HG02938 (cell line): Measurements from ENCODE around the gene TECTA.

Source experiments
- ATAC-seq: cut with Tn5 transposase; IDR thresholded peaks from one replicate; pipeline ENCODE4 v1.9.1; 2021; ENCODE audit warnings: mild to moderate bottlenecking, moderate library complexity; ENCODE audit not compliant: unreplicated experiment

Gene TECTA, protein sequence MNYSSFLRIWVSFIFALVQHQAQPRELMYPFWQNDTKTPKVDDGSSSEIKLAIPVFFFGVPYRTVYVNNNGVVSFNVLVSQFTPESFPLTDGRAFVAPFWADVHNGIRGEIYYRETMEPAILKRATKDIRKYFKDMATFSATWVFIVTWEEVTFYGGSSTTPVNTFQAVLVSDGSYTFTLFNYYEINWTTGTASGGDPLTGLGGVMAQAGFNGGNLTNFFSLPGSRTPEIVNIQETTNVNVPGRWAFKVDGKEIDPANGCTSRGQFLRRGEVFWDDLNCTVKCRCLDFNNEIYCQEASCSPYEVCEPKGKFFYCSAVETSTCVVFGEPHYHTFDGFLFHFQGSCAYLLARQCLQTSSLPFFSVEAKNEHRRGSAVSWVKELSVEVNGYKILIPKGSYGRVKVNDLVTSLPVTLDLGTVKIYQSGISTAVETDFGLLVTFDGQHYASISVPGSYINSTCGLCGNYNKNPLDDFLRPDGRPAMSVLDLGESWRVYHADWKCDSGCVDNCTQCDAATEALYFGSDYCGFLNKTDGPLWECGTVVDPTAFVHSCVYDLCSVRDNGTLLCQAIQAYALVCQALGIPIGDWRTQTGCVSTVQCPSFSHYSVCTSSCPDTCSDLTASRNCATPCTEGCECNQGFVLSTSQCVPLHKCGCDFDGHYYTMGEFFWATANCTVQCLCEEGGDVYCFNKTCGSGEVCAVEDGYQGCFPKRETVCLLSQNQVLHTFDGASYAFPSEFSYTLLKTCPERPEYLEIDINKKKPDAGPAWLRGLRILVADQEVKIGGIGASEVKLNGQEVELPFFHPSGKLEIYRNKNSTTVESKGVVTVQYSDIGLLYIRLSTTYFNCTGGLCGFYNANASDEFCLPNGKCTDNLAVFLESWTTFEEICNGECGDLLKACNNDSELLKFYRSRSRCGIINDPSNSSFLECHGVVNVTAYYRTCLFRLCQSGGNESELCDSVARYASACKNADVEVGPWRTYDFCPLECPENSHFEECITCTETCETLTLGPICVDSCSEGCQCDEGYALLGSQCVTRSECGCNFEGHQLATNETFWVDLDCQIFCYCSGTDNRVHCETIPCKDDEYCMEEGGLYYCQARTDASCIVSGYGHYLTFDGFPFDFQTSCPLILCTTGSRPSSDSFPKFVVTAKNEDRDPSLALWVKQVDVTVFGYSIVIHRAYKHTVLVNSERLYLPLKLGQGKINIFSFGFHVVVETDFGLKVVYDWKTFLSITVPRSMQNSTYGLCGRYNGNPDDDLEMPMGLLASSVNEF (N-terminal part only)

DNA sequence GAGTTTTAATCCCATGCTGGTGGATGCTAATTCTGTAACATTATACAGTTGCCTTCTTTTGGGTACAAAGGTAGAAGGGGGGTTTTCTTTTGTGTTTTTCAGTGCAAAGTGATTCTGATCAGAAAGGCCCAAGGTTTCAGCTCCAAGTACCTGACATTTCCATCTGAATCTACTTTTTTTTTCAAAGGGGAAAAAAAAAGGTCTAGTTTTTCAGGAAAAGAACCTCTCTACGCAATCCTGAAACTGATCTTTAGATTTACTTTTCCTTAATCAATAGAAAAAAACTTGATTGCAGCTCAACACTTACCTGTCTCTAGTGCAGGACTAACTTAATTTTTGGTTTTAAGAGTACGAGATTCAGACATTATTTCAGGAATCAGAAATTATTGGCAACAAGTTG is at the start of gene TECTA:
Gene TECTA (plus strand): TSS at position 301 of the 400 bp plus-strand sequence. CDS start 1,423 bp downstream, outside the sequence.
- no peak for ATAC-seq

DNA sequence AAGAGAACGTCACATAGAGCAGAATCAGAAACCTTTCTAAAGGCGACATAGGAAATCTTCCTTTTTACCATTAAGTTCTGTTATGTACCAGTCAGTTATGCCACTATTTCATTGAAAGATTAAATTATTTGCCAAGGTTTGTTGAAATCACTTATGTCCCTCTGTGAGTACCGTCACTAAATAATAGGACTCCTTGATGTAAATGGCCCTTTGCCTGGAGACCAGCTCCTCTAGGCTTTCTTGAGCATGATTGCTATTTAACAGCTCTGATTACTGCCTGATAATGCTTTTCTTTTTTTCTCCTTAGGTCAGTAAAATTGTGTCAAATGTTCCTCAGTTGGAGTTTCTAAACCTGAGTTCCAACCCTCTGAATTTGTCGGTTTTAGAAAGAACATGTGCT is 47.8 kb upstream of the TECTA start:
- ATAC-seq, result no peak

DNA sequence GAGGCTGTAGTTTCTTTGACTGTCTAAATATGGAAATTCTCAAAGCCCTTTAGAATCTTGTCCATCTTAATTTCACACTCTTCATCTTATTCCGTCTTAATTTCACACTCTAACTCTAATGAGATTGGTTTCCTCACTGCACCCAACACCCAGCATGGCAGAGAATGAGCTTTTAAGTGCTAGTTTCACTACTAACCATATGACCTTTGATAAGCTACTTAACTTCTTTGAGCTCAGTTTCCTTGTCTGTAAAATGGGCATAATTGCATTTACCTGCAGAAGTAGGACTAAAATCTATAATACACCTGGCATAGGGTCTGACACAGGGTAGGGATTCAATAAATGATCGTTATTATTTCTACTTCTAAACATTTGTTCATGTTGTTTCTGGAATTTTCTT is 46.8 kb upstream of the TECTA start:
- no peak for ATAC-seq

DNA sequence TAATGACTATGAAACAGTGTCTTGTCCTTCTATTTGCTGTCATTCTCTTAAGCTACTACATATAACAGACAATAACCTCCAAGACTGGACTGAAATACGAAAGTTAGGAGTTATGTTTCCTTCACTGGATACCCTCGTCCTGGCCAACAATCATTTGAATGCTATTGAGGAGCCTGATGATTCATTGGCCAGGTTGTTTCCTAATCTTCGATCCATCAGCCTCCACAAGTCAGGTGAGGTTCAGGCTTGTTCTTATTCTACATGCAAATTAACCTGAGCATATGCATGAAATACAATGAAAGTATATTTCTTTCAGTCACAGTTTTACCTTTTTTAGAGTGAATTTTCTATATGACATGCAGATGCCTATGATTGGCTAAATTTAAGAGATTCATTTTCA is 46.0 kb upstream of the TECTA start:
- no peak for ATAC-seq

DNA sequence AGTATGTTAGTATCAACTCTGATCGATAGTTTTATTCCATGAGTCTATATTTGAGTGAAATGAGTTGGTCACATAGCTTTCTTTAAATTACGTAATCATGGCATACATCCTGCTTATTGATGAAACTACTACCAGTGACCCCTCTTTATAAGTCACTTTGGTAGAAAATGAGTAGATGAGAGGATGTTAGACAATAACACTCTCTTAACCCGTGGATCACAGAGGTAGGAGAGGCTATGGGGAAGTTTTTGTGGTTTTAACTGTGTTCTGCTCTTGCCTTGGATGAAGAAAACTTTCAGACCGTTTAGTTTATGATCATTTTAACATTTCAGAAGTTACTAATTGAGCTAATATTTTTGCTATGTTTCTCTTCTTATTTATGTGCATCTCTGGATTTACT is 43.1 kb upstream of the TECTA start:
- no peak for ATAC-seq

DNA sequence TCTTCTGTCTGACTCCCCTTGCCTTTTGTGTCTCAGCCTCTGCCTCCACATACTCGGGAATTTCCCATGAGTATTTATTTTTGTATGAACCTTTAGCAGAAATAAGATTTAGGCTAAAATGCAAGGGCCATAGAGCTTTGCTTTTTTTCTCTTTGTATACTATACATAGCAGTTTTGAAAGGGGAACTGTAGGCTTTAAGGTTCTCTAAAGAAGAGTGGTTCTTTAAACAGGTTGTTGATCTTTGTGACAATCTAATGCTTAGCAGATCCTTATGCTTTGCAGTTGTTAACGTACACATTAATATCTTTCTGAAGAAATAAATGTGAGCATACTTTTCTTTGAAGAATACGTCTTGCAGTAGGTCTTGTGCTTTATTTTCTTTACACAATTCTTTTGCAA is 42.1 kb upstream of the TECTA start:
- no peak for ATAC-seq

DNA sequence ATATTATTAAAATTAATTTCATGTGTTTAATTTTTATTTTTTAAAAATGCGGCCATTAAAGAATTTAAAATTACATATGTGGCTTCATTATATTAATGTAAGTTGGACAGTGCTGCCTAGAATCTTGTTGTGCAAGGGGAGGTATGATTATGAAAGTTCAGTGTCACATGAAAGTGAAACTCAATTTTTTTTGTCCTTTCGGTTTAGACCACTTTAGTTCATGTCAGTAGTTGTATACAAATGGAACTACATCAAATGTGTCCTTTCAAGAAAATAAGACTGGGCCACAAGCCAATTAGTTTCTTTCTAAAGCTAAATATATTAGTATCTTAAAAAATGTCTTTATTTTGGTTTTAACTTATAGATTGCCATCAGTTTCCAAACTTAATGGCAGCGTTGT is 41.4 kb upstream of the TECTA start:
- peak; percentile 99 for ATAC-seq

DNA sequence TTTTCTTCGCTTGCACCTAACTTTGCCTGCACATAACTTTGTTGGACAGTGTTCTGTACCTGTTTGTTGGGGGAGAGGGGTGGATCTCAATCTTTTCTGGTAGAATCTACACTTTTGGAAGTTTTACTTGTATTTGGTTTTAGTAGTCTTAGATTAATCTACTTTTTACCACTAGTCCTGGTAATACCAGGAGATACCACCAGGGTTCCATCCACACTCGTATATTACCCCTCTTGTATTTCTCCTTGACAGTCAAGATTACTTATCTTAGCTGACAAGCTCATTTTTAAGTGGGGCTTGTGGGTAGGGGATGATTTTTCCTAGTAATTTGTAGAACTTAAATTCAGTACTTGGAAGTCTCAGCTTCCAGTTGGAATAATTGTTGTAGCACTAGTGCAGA is 37.3 kb upstream of the TECTA start:
- no peak for ATAC-seq

DNA sequence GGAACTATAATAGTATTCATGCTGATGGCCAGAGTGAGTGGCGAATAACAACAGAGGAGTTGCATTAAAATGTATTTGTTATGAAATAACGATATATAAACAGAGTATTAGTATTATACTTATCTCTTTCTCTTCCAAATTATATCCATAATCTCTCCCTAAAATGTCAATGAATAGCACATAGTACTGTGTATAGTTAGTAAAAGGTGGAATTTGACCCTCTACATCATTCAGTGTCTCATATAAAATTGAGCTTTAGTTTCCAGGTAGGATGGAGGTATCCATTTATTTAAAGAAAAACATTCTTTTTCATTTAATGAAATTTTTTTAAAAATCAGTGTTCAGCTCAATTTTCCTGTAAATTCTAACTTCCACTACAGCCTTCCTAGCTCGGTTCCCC is 34.4 kb upstream of the TECTA start:
- no peak for ATAC-seq

DNA sequence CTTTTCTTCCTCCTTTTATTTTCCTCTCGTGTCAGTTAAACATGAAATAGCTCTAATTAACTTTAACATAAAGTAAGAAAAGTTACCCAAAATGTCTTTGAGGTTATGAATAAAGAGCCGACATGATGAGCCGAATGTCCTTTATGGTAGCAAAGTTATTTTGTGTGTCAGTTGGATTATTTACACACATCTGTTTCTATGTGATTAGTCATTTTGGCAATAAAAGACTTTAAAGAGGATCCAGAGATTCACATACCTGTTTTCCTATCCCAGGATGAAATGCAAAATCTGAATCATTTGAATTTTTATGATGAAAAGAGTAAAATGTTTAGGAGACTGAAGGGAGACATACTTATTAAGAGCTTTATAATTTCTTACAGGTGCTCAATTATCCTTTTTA is 34.0 kb upstream of the TECTA start:
- no peak for ATAC-seq

DNA sequence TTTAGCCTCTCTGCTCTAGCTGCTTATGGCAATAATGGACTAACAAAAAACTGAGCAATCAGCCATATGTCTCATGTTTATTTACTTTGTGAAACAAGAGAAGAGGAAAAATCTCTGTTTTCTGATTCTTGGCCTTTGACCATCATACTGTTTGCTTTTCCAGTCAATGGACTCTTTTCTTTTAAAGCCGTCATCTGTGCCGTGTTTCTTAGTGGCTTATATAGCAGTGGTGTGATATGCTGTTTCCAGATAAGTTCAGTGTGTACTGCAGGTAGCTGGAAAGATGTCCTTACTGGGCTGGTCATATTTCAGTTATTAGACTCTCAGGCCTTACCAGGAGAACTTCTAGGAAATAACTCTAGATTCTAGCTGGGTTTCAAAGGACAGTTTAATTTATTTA is 33.6 kb upstream of the TECTA start:
- ATAC-seq, result no peak

DNA sequence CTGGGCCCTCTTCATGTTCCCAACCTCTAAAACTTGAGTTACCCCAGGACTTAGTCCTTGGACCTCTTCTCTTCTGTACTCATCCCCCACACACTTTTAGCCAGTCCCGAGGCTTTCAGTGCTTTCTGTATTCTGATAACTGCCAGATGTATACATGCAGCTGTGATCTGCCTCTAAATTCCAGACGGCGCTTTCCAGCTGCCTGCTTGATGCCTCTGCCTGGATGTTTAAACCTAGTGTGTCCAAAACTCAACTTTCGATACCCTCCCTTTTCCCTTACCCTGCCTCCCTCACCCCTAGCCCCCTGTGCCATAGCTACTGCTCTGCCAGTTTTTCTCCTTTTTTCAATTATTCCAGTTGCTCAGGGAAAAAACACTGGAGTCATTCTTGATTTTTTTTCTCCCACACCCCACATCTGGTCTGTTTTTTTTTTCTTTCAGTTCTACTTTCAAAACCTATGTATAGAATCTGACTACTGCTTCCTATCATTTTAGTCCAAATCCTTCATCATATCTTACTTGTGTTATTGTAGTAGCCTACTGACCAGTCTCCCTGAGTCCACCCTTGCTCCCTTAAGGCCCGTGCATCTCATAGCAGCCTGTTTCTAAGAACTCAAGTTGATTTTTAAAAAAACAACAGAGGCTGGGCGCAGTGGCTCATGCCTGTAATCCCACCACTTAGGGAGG is 32.9 kb upstream of the TECTA start:
- no peak for ATAC-seq

DNA sequence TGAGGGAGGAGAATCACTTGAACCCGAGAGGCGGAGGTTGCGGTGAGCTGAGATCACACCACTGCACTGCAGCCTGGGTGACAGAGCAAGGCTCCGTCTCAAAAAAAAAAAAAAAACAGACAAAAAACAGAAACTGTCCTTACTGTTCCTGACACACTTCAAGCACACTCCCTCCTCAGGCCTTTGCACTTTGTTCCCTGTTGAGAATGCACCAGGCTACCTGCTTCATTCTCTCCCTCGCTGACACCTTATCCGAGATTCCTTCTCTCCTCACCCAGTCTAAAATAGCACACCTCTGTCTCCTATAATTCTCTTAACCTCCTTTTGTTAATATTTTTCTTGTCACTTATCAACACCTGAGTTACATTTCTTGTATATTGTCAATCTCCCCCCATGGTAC is 32.3 kb upstream of the TECTA start:
- no peak for ATAC-seq

DNA sequence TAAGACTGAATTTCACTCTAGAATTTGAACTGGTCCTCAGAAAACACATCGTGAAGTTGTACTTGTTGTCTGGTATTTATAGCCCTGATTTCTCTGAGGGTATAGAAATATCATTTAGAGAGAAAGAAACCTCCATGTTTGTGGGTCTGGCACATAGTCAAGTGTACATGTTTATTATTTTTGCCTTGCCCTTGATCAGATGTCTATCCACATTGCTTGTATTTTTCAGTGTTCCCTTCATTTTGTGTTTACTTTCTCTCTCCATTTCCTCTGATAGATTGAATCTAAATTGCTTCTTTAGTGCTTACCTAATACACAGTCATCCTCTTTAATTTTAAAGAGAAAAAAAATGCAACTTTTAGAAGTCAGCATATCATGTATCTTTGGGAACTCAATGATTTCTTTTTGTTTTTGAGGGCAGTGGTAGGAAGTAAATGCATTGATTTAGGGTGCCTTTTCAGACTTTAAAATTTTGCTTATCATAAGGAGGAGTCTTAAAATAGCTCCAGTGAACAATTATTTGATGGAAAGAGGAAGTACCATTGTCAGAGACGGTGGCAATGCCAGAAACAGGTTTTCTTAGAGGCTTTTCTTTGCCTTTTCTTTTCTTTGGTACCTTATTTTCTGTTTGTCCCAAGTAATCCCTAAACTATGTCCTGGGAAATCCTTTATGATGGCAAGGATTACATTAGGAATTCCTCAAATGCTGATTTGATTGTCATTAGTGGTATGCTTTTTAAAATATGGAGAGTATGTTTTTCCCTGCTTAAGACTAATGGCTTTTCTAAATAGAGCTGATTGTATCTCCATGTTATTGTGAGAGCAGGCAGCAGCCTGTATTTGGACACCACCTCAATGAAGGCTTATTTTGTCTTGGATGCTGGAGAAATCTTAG is 29.8 kb upstream of the TECTA start:
- ATAC-seq, result no peak

DNA sequence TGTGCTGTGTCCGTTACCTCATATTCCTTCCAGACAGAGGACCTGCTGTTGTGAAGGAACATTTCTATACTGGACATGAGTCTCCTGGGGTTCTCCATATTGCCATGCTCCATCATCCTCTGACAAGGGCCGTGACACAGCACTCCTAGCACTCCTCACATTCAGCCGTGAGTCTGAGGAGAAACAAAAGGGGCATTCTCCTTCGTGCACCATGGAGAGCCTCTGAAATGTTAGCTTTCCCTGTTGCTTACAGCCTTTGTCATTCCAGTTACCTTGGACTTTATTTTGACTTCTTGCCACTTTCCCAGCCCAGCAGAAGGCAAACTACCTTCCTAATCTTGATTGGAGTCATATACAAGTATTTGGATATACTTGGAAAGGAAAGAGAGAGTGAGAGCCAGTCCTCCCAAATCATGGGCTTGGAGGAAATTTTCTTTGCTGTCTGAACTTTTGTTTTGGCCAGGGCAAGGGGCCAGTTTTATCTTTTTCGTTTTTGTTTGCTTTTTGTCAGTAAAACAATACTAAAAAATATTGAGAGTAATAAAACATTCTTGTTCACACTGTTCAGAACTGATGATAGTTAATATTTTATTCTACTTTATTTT is 29.1 kb upstream of the TECTA start:
- no peak for ATAC-seq

DNA sequence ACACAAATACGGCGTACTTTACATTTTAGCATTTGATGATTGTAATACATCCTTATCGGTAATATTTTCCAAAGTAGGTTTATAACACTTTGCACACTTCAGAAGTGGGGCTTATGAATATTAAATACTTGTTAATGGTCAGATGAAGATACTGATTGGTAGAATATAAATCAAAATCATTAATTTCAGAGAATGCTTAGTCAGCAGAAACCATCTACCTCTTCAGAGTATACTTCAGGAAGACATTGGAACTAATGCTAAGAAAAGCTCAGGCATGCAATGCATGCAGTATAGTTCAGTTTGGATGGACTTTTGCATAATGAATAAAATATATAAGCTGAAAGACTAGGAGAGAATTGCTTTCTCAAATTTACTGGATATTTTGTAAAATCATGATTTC is 19.7 kb upstream of the TECTA start:
- no peak for ATAC-seq

DNA sequence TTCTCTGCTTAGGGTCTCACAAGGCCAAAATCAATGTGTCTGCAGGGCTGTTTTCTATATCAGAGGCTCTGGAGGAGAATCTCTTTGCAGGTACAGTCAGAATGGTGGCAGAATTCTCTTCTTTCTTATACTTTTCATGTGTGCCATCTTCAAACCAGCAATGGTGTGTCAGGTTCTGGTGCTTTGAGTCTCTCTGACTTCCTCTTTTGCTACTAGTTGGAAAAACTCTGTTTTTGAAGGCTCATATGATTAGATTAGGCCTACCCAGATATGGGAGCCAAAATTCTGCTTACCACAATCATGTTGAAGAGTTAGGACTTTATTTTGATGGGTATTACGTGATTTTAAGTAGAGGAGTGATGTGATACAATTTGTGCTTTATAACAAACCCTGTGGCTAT is 18.8 kb upstream of the TECTA start:
- ATAC-seq, result no peak

DNA sequence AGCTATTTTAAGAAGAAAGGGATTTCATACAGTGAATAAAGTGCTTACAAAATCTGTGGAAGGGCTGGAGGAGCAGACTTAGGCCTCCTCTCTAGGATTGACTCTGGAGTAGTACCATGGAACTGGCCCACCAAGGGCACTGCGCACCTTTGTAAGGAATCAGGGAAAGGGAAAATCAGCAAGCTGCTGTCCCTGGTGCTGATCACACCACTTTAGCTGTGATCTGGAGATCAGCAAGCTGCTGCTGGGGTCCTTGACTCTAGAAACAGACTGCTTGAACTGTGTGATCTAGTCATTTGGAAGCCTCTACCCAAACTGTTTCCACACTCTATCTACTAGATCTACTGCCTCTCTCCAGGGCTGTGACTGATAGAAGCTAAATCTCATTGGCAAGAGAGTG is 18.4 kb upstream of the TECTA start:
- no peak for ATAC-seq

DNA sequence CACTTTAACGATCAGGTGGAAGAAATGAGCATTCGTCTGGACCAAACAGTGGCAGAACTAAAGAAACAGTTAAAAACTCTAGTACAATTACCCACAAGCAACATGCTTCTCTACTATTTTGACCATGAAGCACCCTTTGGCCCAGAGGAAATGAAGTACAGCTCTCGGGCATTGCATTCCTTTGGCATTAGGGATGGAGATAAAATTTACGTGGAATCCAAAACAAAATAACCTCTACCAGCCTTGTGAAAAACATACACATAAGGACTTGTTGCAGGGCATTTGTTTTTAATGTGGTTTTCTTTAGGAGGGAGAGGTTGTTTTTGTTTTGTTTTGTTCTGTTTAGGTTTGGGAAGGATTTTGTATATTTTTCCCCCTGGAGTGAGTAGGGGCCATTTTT is 14.2 kb upstream of the TECTA start:
- no peak for ATAC-seq
